Small intestine (tissue), 7 donors: ENCODE results near the gene CHRNA3. TPM values are rescaled to one million over a fixed set of nuclear protein-coding genes. Genes with fewer than 3 reads are reported as not detected.

Experiments used
- DNase-seq, 2 donors: peaks; one replicate each; pipeline versions ENCODE4 v3.0.0 to v3.0.0-alpha.2; 2013
- FAIRE-seq: peaks from 2 replicates; lab custom pipeline; 2012; peaks lifted over from hg19 to GRCh38; lab: Jason Lieb, UNC
- H3K27ac ChIP-seq, 3 donors: one replicate each; pipeline ENCODE4 v1.5.1; 2013; ENCODE audit warnings: low read length in 2 of 3, mild to moderate bottlenecking in 2 of 3, control low read depth in 1 of 3, inconsistent platforms in 1 of 3, low read depth in 1 of 3, moderate library complexity in 1 of 3
- H3K27me3 ChIP-seq, 3 donors: one replicate each; pipeline ENCODE4 v1.6.1; 2013; ENCODE audit warnings: low read length in 3 of 3, inconsistent platforms in 1 of 3; ENCODE audit not compliant: control insufficient read depth in 3 of 3, insufficient read depth in 3 of 3
- H3K36me3 ChIP-seq, 3 donors: one replicate each; pipeline ENCODE4 v1.6.1; 2013; ENCODE audit warnings: low read length in 3 of 3, inconsistent platforms in 1 of 3, low read depth in 1 of 3, mild to moderate bottlenecking in 1 of 3, moderate library complexity in 1 of 3; ENCODE audit not compliant: control insufficient read depth in 3 of 3, insufficient read depth in 2 of 3
- H3K4me1 ChIP-seq, 3 donors: one replicate each; pipeline ENCODE4 v1.6.1; 2013; ENCODE audit warnings: low read length in 2 of 3, inconsistent platforms in 1 of 3, low read depth in 1 of 3, mild to moderate bottlenecking in 1 of 3, moderate library complexity in 1 of 3; ENCODE audit not compliant: control insufficient read depth in 3 of 3, insufficient read depth in 2 of 3
- H3K4me3 ChIP-seq, 3 donors: one replicate each; pipeline ENCODE4 v1.5.1; 2013; ENCODE audit warnings: low read length in 3 of 3, control low read depth in 1 of 3, inconsistent platforms in 1 of 3, low read depth in 1 of 3, mild to moderate bottlenecking in 1 of 3, moderate library complexity in 1 of 3
- H3K9me3 ChIP-seq, 2 donors: one replicate each; pipeline ENCODE4 v1.6.1; 2013; ENCODE audit warnings: low read depth in 1 of 2, low read length in 1 of 2; ENCODE audit not compliant: control insufficient read depth in 2 of 2, insufficient read depth in 1 of 2
- WGBS, 3 donors: extraction: QIAGEN DNeasy Blood & Tissue Kit; methylation state at CpG; one replicate each; pipeline ENCODE4 v1.1.7; 2013; 5-methylcytosine and 5-hydroxymethylcytosine counted together
- polyA plus RNA-seq, 4 donors: library from polyadenylated mRNA; stranded (reverse) in 3 of 4; unstranded in 1 of 4; fragments of 200-250 nt in 3 of 4; fragments of 120-200 nt in 1 of 4; gene quantifications; one replicate each; pipeline versions ENCODE4 v1.2.1 to v1.2.3, GENCODE V29; 2013
- donor health status: healthy with polysubstance abuse.
- donor health status: control.
- donor health status: control.
- donor health status: Bipolar disorder and iron deficiency.
- donor health status: healthy.

Gene CHRNA3
- polyA plus RNA-seq, 4 donors = 2.2 to 7.3 TPM; not detected in 2

DNA sequence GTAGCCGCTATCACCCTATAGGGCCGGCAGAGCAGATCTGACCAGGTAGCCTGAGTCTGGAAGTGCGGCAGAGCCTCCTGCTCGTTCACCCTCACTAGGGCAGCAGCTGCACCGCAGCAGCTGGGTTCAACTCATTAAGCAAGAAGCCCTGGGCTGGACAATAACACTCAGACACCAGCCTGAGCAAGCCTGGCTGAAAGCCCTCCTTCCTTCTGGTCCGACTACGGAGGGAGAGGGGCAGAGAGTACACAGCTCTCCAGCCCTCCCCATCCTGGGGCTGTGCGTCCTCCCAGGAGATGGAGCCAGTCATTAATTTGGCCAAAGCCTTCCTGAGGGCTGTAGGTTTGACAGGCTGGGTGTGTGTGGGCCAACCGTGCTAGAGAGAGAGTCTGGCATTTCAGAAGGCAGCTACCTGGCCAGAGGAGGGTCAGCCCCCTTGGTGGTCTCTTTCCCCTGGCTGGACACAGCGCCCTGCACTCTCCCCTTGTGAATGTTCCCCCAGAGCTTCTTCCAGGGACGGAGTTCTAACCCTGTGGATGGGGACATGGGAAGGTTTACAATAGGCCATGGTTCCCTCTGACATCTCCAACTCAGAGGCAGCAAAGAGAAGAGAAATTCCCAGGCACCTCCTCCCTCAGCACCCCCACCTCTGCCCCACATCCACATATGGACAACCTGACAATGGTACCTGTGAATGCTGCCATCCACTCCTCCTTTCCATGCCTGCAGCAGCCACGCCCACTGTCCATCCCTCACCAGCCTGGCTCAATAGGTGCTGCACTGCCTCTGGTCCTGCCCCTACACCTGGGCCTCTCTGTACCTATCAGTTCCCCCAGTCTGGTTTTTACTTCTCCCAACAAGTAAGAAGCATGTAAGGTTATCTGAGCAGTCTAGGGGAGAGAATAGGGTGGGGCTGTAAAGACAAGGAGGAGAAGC, 13.7 kb upstream of the CHRNA3 start:
- no peaks in the 10 kb centered on the region for H3K36me3 ChIP-seq
- 73 to 79% (median 76%) methylated on average over 12 of the region's 12 CpGs for WGBS, 3 donors
- no peak overlapping the region for H3K4me3 ChIP-seq
- no peak overlapping the region for H3K27ac ChIP-seq
- DNase-seq (no peak), FAIRE-seq (no peak)
- peaks cover 0 to 3% of the 10 kb centered on the region in 2 donors for H3K9me3 ChIP-seq
- no peaks in the 10 kb centered on the region for H3K4me1 ChIP-seq
- H3K27me3 ChIP-seq = peaks cover 0 to 4% (median 0%) of the 10 kb centered on the region in 3 donors

- Histone ChIP-seq H3K9me3 (peaks cover 0 to 3% of the 10 kb centered on the region in 2 donors), H3K27ac (no peak overlapping the region), H3K4me3 (no peak overlapping the region), H3K27me3 (peaks cover 0 to 4% (median 0%) of the 10 kb centered on the region in 3 donors), H3K4me1 (no peaks in the 10 kb centered on the region), H3K36me3 (no peaks in the 10 kb centered on the region)
- WGBS, 3 donors = 87 to 90% (median 90%) methylated on average over 2 of the region's 2 CpGs
- no peak for FAIRE-seq
- DNase-seq = no peak
Observed at GRCh38 chr15:78633348-78633747, 12.6 kb upstream of the CHRNA3 start.

GRCh38 chr15:78630886-78631633, 10.3 kb upstream of the CHRNA3 start:
- 74 to 76% (median 75%) methylated on average over 9 of the region's 9 CpGs for WGBS, 3 donors
- DNase-seq = no peak
- FAIRE-seq = no peak
- Histone ChIP-seq H3K9me3 (peaks cover 0 to 3% of the 10 kb centered on the region in 2 donors), H3K27ac (no peak overlapping the region), H3K4me1 (no peaks in the 10 kb centered on the region), H3K36me3 (no peaks in the 10 kb centered on the region), H3K4me3 (no peak overlapping the region), H3K27me3 (peaks cover 0 to 4% (median 0%) of the 10 kb centered on the region in 3 donors)

- 87 to 95% (median 89%) methylated on average over 12 of the region's 12 CpGs for WGBS, 3 donors
- no peak for DNase-seq
- Histone ChIP-seq H3K27me3 (peaks cover 0 to 4% (median 0%) of the 10 kb centered on the region in 3 donors), H3K27ac (no peak overlapping the region), H3K4me3 (no peak overlapping the region), H3K36me3 (no peaks in the 10 kb centered on the region), H3K9me3 (peaks cover 0 to 3% of the 10 kb centered on the region in 2 donors), H3K4me1 (no peaks in the 10 kb centered on the region)
- FAIRE-seq = no peak
Observed at GRCh38 chr15:78629716-78630065, 8.9 kb upstream of the CHRNA3 start.

GRCh38 chr15:78629031-78629715, 8.4 kb upstream of the CHRNA3 start:
- WGBS, 3 donors = 89 to 91% (median 91%) methylated on average over 29 of the region's 29 CpGs
- H3K27me3 ChIP-seq = peaks cover 0 to 4% (median 0%) of the 10 kb centered on the region in 3 donors
- no peak for FAIRE-seq

GRCh38 chr15:78628227-78628626, 7.4 kb upstream of the CHRNA3 start:
- Histone ChIP-seq H3K4me3 (no peak overlapping the region), H3K27me3 (peaks cover 0 to 3% (median 0%) of the 10 kb centered on the region in 3 donors), H3K36me3 (peaks cover 0 to 3% (median 0%) of the 10 kb centered on the region in 3 donors), H3K9me3 (no peaks in the 10 kb centered on the region), H3K27ac (no peak overlapping the region), H3K4me1 (no peaks in the 10 kb centered on the region)
- FAIRE-seq = no peak
- WGBS, 3 donors = 76 to 78% (median 76%) methylated on average over 6 of the region's 6 CpGs
- DNase-seq = no peak

More at GRCh38 chr15:78629031-78629715, 8.4 kb upstream of the CHRNA3 start:
- Histone ChIP-seq H3K27ac (no peak overlapping the region), H3K9me3 (peaks cover 0 to 3% of the 10 kb centered on the region in 2 donors), H3K4me3 (no peak overlapping the region), H3K36me3 (peaks cover 0 to 2% (median 0%) of the 10 kb centered on the region in 3 donors), H3K4me1 (no peaks in the 10 kb centered on the region)
- no peak for DNase-seq

DNA sequence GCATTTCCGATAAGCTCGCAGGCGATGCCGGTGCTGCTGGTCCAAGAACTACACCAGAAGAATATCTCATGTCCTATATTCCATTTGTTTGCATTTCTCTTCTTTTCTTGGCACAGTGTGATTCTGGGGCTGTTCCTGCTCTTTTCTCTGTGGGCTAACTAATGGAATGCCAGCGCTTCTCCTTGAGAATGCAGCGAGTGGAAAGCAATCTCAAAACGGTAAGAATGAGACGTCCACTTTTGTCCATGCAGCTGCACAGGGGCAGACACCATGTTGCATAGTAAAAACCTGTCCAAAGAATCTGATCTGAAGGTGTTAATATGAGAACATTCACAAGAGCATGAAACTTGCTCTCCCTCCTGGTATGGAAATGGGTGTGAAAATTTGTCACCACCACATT, 6.6 kb upstream of the CHRNA3 start:
- Histone ChIP-seq H3K27me3 (peaks cover 0 to 5% (median 0%) of the 10 kb centered on the region in 3 donors), H3K9me3 (no peaks in the 10 kb centered on the region), H3K27ac (no peak overlapping the region), H3K36me3 (peaks cover 0 to 3% (median 0%) of the 10 kb centered on the region in 3 donors), H3K4me3 (no peak overlapping the region), H3K4me1 (no peaks in the 10 kb centered on the region)
- 73 to 84% (median 74%) methylated on average over 8 of the region's 8 CpGs for WGBS, 3 donors
- FAIRE-seq = no peak
- DNase-seq = no peak
